Stimulated activated CD8-positive, alpha-beta memory T cell treated with anti-CD3 and anti-CD28 coated beads, Interleukin-4, amount 100 ng/mL, for 4 hours (primary cell): Measurements from ENCODE around the gene SH3PXD2A.
"Not testable (repeated sequence)": the region's sequence is repeated elsewhere in the genome, so short reads cannot be mapped to it uniquely, and the experiment has no call there.

Source experiments
- DNase-seq, 2 donors: peaks; one replicate each; pipeline ENCODE4 v3.0.0-alpha.2; 2020; ENCODE audit warnings: low read depth in 2 of 2, low spot score in 1 of 2

SH3PXD2A gene

DNA sequence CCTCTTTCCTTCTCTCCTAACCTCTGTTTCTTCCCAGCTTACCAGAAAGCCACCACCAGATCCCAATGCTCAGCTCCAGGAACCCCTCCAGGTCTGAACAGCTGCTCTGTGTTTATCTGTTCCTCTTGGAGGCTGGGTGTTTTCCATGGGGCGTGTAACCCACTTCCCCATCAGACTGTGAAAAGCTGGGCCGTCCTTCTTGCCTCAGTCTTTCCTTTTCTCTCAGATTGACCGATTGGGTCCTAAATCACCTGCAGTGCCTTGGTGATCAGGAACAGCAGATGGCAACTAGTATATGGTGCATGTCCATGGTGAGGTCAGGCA, 4.8 kb downstream of the SH3PXD2A start:
- DNase-seq = no peak

GRCh38 chr10:103849880-103850571, 5.3 kb downstream of the SH3PXD2A start:
- no peak for DNase-seq

GRCh38 chr10:103849212-103849877, 6.0 kb downstream of the SH3PXD2A start:
- no peak for DNase-seq

DNA sequence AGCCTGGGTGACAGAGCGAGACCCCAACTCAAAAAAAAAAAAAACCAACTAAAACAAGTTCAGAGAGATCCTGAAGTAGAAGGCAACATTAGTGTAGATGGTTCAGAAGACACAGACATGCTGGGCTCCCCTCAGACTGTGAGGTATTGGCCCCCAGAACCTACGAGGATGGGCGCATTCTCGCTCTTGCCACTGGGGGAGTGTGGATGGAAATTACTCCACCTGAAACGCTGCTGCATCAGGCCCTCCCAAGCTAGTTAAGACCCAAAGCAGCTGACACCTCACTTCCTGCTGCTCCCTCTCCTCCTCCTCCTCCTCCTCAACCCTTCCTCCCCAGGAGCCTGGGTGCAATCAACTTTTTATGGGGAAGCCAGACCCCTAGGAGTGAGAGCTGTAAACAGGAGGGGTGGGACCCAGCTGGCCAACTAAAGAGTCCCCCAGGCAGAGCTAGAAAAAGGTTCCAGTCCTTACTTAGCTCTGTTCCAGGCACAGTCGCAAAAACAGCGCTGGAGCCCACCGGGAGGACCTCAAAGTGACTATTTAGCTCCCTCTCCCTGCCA, 7.4 kb downstream of the SH3PXD2A start:
- no peak for DNase-seq

- no peak for DNase-seq
These were observed 8.0 kb downstream of the SH3PXD2A start for GRCh38 chr10:103847346-103847745.

DNA sequence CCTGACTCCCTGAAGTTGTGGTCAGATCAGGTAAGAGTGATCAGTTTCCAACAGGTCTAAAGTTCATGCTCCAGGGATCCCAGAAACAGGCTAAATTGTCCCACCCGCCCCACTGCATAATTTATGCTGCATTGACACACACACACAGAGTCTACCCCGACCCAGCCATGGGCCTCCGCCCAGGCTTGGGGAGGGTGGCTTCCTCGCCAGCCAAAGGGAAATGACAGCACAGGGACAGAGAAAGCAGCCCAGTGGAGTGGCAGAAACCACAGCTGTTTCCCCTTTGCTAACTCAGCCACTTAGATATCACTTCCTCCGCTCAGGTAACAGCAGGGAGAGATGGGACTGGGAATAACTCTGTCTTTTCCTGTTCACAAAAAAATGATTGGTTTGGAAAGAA, 9.4 kb downstream of the SH3PXD2A start:
- DNase-seq = no peak

DNA sequence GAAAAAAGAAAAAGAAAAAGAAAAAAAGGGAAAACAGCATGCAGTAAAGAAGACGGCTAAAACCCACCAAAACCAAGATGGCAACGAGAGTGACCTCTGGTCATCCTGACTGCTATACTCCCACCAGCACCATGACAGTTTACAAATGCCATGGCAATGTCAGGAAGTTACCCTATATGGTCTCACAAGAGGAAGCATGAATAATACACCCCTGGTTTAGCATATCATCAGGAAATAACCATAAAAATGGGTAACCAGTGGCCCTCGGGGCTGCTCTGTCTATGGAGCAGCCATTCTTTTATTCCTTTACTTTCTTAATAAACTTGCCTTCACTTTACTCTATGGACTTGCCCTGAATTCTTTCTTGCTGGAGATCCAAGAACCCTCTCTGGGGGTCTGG, 10.0 kb downstream of the SH3PXD2A start:
- not testable (repeated sequence) for DNase-seq

GRCh38 chr10:103843854-103844570, 11.4 kb downstream of the SH3PXD2A start:
- no peak for DNase-seq

DNA sequence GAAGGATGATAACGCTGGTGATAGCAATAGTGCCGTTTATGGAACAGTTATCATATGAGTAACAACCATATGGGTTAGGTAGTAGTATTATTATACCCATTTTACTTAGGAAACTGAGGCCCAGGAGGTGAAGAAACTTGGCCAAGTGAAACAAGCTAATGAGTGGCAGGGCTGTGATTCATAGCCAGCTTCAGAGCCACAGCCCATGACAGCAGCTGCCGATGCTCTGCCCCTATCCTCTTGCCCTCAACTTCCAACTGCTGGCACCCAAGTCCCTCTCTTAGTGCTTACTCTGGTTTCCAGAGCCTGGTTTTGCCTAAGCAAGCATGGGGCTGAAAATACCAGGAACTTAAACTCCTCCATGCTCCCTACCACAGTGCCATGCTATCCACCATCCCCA, 12.3 kb downstream of the SH3PXD2A start:
- DNase-seq = no peak

- no peak for DNase-seq
These were observed 12.8 kb downstream of the SH3PXD2A start for GRCh38 chr10:103842605-103843004.

- DNase-seq = no peak
These were observed 13.9 kb downstream of the SH3PXD2A start for GRCh38 chr10:103841519-103841918.

- no peak for DNase-seq
These were observed 14.7 kb downstream of the SH3PXD2A start for GRCh38 chr10:103840740-103841070.

DNA sequence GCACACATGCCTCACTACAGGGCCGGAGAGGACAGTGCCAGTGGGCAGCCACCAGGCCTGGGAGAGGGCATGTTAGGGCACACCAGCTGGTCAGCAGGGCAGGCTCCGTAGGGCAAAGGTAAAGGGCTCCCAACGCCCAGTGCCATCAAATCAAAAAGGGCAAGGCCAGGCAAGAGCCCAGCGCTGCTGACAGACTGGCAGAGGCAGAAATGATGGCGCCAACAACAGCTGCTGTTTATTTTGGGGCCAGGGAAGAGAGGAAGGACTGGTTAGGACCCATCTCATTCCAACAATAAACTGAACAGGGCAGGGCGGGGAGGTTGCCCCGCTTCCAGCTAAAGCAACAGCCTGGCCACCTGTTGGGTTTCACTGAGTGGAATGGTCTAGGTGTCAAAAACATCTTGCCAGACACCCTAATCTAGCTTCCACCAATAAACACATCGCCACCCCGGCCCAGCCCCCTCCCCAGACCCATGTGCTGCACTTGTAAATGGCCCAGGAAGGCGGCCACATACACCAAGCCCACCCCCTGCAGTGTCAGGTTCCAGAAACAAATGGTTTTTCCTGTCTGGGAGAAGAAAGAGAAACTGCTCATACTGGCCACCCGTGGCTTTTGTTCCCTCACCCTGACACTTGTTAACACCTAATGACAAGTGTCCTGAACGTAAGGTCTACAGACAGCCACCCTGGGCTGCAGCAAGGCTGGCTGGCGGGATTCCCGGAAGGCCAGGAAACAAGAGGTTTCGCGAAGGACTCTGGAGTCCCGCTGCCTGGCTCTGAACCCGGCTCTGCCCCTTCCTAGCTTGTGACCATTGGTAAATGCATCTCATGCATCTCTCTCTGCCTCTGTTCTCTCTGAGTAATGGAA, 15.3 kb downstream of the SH3PXD2A start:
- DNase-seq = no peak

GRCh38 chr10:103839519-103839871, 15.9 kb downstream of the SH3PXD2A start:
- DNase-seq = no peak

- DNase-seq = no peak
These were observed 16.4 kb downstream of the SH3PXD2A start for GRCh38 chr10:103838862-103839518.

DNA sequence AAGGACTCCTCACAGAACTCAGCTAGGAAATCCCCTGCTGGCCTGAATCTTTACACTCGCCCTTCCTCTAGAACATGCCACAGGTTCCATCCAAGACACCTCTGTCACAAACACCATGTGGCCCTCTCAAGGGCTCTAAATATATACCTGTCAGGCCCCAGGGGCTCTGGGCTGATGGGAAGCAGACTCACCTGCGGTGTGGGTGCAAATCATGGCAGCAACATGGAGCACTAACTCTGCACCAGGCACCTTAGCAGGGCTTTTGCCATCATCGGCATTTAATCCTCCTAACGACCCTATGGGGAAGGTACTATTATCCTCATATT, 17.3 kb downstream of the SH3PXD2A start:
- no peak for DNase-seq

DNA sequence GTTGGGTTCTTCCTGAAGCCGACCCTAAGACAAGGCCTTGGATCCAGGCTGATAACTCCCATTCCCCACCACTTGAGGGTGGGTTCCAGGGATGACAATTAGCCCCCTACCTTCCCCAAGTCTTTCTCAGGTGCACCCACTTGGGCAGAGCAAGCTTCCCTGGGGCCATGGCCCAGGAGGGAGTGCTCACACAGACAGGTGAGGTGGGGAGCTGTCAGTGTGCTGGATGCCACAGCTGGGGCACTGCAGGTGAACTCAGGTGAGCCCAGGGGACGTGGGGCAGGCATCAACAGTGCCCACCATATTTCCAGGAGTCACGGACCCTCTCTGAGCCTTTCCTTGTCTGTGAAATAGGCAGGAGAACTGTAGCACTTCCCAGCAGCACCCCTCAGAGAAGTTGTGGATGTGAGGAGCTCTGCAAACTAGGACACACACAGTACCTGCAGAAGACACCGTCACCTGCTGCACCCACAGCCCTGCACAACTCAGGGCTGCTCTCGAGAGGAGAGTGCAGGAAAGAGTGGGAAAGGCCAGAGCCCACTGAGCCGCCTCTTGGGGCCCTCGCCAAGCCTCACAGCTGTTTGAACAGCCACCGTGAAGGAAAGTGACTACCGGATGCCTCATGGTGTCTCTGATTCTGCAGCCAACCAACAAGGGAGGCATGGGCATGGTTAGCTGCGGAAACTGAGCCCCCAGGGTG, 17.9 kb downstream of the SH3PXD2A start:
- no peak for DNase-seq

GRCh38 chr10:103836861-103837260, 18.5 kb downstream of the SH3PXD2A start:
- DNase-seq = no peak

- DNase-seq = no peak
These were observed 19.1 kb downstream of the SH3PXD2A start for GRCh38 chr10:103836273-103836672.
